ENCODE data around the gene CDK5RAP2.
"Not testable (repeated sequence)": the region's sequence is repeated elsewhere in the genome, so short reads cannot be mapped to it uniquely, and the experiment has no call there.

Gene CDK5RAP2

GRCh38 chr9:120461677-120462076, 118.3 kb downstream of the CDK5RAP2 start:
- not testable (repeated sequence) for DNase-seq

- no peak for DNase-seq
These were observed 123.7 kb downstream of the CDK5RAP2 start for GRCh38 chr9:120456218-120456617.

GRCh38 chr9:120454467-120454866, 125.5 kb downstream of the CDK5RAP2 start:
- no peak for DNase-seq

GRCh38 chr9:120453792-120454191, 126.2 kb downstream of the CDK5RAP2 start:
- DNase-seq: no peak

GRCh38 chr9:120452631-120453030, 127.3 kb downstream of the CDK5RAP2 start:
- DNase-seq: no peak

GRCh38 chr9:120450916-120451315, 129.1 kb downstream of the CDK5RAP2 start:
- no peak for DNase-seq

- no peak for DNase-seq
These were observed 130.4 kb downstream of the CDK5RAP2 start for GRCh38 chr9:120449566-120449965.

- DNase-seq: no peak
These were observed 131.9 kb downstream of the CDK5RAP2 start for GRCh38 chr9:120447959-120448500.

GRCh38 chr9:120446671-120447070, 133.3 kb downstream of the CDK5RAP2 start:
- no peak for DNase-seq

- no peak for DNase-seq
These were observed 136.0 kb downstream of the CDK5RAP2 start for GRCh38 chr9:120443976-120444375.

- no peak for DNase-seq
These were observed 136.5 kb downstream of the CDK5RAP2 start for GRCh38 chr9:120443489-120443888.

GRCh38 chr9:120442308-120442995, 137.5 kb downstream of the CDK5RAP2 start:
- no peak for DNase-seq

- no peak for DNase-seq
These were observed 138.3 kb downstream of the CDK5RAP2 start for GRCh38 chr9:120441426-120442307.

- DNase-seq: no peak
These were observed 139.2 kb downstream of the CDK5RAP2 start for GRCh38 chr9:120440791-120441190.

GRCh38 chr9:120439926-120440325, 140.0 kb downstream of the CDK5RAP2 start:
- no peak for DNase-seq

GRCh38 chr9:120438836-120439546, 141.0 kb downstream of the CDK5RAP2 start:
- DNase-seq: no peak

- DNase-seq: no peak
These were observed 141.9 kb downstream of the CDK5RAP2 start for GRCh38 chr9:120438111-120438510.

- no peak for DNase-seq
These were observed 142.9 kb downstream of the CDK5RAP2 start for GRCh38 chr9:120436983-120437475.

GRCh38 chr9:120436446-120436845, 143.5 kb downstream of the CDK5RAP2 start:
- no peak for DNase-seq

GRCh38 chr9:120435091-120435490, 144.9 kb downstream of the CDK5RAP2 start:
- no peak for DNase-seq

- no peak for DNase-seq
These were observed 145.4 kb downstream of the CDK5RAP2 start for GRCh38 chr9:120434532-120434931.

- DNase-seq: no peak
These were observed 146.3 kb downstream of the CDK5RAP2 start for GRCh38 chr9:120433701-120434100.

GRCh38 chr9:120432600-120432999, 147.4 kb downstream of the CDK5RAP2 start:
- no peak for DNase-seq

Data from activated CD8-positive, alpha-beta memory T cell treated with anti-CD3 and anti-CD28 coated beads, Interleukin-2, amount 50 U/mL, for 48 hours (primary cell).